ENCODE data around the gene SEMA3C. TPM values are rescaled to one million over a fixed set of nuclear protein-coding genes. Genes with fewer than 3 reads are reported as not detected.

The SEMA3C gene
- total RNA-seq, 6 experiments from 2014 or later, result 52.4 to 74.6 (median 61.4) TPM

DNA sequence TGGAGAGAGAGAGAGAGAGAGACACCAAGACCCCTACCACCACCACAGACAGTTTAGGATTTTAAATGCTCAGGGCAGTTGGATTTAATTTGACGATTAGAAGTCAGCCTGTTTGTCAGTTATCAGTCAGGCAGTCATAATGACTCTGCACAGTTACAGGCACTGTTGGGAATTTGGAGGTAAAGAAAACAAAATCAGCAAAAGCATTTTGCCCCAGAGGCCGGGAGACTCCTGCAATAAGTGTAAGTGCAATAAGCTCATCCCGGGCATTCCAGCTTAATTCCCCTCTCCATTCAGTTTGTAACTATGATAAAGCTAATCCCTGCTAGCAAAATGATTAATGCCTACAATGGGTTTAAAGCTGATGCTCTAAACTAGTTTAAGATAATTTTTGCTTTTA, 13.5 kb downstream of the SEMA3C start:
- Mint-ChIP-seq H3K36me3 (ENCODE audit: low read depth) (peaks cover 32% of the 10 kb centered on the region), H3K4me3 (no peak overlapping the region), H3K27ac (no peak overlapping the region), H3K27me3 (ENCODE audit: insufficient read depth) (no peaks in the 10 kb centered on the region), H3K4me1 (ENCODE audit: low read depth) (peaks cover 57% of the 10 kb centered on the region), H3K9me3 (no peaks in the 10 kb centered on the region)
- TF ChIP-seq, protein P1, sequence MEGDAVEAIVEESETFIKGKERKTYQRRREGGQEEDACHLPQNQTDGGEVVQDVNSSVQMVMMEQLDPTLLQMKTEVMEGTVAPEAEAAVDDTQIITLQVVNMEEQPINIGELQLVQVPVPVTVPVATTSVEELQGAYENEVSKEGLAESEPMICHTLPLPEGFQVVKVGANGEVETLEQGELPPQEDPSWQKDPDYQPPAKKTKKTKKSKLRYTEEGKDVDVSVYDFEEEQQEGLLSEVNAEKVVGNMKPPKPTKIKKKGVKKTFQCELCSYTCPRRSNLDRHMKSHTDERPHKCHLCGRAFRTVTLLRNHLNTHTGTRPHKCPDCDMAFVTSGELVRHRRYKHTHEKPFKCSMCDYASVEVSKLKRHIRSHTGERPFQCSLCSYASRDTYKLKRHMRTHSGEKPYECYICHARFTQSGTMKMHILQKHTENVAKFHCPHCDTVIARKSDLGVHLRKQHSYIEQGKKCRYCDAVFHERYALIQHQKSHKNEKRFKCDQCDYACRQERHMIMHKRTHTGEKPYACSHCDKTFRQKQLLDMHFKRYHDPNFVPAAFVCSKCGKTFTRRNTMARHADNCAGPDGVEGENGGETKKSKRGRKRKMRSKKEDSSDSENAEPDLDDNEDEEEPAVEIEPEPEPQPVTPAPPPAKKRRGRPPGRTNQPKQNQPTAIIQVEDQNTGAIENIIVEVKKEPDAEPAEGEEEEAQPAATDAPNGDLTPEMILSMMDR (IDR thresholded peaks at IDR 0.05), result no peak
- no peak for DNase-seq

DNA sequence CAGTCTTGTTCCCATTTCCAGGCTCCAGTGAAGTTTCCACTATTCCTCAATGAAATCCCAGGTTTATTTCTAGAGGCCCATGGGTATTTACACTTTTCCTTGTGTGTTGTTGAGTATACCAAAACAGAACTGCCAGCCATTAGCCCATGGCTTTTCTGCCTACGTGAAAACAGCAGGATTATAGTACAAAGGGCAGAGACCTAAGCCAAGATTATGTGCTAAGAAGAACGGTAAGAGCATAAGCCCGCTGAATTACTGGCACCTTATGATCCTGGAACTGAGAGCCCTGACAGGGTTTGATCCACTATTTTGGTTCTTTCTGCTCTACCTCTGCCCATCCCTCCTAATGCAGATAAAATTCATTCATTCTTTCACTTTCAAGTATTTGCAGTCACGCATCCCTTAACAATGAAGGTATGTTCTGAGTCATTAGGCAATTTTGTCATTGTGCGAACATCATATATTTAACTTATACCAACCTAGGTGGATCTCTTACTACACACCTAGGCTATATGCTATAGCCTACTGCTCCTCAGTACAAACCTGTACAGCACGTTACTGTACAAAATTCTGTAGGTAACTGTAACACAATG, 16.0 kb downstream of the SEMA3C start:
- TF ChIP-seq, protein P1 (IDR thresholded peaks at IDR 0.05), result no peak
- Mint-ChIP-seq H3K4me3 (no peak overlapping the region), H3K9me3 (no peaks in the 10 kb centered on the region), H3K27me3 (ENCODE audit: insufficient read depth) (no peaks in the 10 kb centered on the region), H3K27ac (no peak overlapping the region), H3K36me3 (ENCODE audit: low read depth) (peaks cover 26% of the 10 kb centered on the region), H3K4me1 (ENCODE audit: low read depth) (peaks cover 52% of the 10 kb centered on the region)
- no peak for DNase-seq

DNA sequence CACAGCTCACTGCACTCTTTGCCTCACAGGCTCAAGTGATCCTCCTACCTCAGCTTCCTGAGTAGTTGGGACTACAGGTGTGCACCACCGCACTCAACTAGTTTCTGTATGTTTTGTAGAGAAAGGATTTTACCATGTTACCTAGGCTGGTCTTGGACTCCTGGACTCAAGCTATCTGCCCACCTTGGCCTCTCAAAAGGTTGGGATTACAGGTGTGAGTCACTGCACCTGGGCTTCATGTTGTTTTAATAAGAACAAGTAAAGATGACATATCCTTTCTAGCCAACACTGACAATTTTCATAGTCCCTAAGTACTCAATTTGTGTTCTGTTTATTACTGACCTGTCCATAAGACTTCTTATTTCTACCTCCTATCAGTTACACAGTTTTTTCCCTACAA, 16.8 kb downstream of the SEMA3C start:
- Mint-ChIP-seq H3K36me3 (ENCODE audit: low read depth) (peaks cover 26% of the 10 kb centered on the region), H3K27ac (peak overlapping the region; percentile 67; the same call in 1 of the 2 replicates), H3K4me1 (ENCODE audit: low read depth) (peaks cover 51% of the 10 kb centered on the region), H3K27me3 (ENCODE audit: insufficient read depth) (no peaks in the 10 kb centered on the region), H3K9me3 (no peaks in the 10 kb centered on the region), H3K4me3 (no peak overlapping the region)
- DNase-seq, result no peak
- TF ChIP-seq, protein P1 (IDR thresholded peaks at IDR 0.05), result no peak

DNA sequence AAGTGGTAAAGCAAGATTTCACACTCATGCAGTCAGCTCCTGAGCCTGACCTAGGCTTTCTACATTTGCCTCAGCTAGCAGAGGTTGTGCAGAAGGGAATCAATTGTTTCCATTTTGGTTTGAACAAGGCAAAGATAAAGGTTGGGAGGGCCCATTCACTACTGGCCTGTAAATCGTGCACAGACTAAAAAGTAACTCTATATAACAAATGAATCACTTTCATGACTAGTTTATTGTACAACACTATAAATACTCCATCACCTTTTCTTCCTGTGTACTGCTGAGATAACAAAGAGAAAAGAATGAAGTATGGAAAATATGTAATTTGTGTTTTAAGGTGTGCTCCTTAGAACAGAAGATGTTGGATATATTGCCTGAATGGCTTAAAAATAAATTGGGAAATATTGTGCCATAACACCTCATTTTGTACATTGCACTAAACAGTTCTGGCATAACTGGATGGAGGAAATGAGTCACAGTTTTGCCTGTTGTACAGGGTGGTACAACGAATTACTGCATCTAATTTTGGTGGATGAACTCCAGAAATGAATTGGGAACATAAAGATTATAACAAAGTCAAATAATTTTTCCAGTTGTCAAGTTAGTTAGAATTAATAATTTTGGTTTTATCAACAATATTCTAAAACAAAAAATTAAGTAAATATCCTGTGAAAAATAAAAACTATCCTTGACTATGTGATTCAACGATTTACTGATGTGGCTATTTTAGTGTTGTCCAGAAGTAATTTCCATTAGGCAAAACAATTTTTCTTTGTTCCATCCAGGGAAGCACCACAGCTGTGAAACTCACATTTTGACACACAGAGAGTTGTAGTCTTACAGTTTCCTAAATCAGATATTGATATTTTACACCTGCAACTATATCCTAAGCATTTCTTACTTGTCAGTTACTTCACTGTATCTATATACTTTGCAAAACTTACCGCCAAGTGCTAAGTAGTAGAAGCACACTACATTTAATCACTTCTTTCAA, 18.0 kb downstream of the SEMA3C start:
- H3K27ac Mint-ChIP-seq, result peak overlapping the region; percentile 67
- no peaks in the 10 kb centered on the region for H3K9me3 Mint-ChIP-seq
- peaks cover 30% of the 10 kb centered on the region for H3K36me3 Mint-ChIP-seq (ENCODE audit: low read depth)
- TF ChIP-seq, protein P1 (IDR thresholded peaks at IDR 0.05), result no peak
- peak; percentile 57 for DNase-seq
- H3K4me1 Mint-ChIP-seq (ENCODE audit: low read depth), result peaks cover 54% of the 10 kb centered on the region
- peak overlapping the region; percentile 28 for H3K4me3 Mint-ChIP-seq
- no peaks in the 10 kb centered on the region for H3K27me3 Mint-ChIP-seq (ENCODE audit: insufficient read depth)

DNA sequence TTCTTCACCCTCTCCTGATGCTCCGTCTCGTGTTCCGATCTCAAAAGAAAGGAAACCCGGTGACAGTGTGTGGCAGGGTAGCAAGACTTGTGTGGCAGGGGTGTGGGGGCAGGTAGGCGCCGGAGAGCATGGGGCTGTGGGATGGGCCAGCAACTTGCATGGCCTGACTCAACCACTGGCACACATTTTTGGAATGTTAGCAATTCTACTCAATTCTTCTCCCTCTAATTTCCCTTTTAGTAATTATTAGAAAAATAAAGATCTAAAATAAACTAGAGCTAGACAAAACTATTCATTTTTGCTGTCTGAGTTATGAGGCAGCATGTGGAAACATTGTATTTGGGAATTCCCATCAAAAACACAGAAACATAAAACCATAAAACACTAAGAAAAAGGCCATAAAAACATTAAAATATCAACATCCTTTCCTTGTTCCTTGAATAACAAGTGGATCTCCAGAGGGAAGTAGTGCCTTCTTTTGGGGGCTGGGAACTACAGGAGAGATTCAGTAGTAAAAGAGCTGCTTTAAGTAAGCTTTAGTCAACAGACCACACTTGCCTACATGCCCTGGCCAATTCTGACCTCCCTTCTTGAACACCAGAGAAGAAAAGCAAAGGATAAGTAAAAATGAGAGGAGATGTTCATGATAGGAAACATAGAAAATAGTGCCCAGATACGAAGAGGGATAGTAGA, 21.8 kb downstream of the SEMA3C start:
- Mint-ChIP-seq H3K9me3 (no peaks in the 10 kb centered on the region), H3K4me3 (peak overlapping the region; percentile 47), H3K27ac (peak overlapping the region; percentile 77), H3K4me1 (ENCODE audit: low read depth) (peaks cover 66% of the 10 kb centered on the region), H3K36me3 (ENCODE audit: low read depth) (peaks cover 20% of the 10 kb centered on the region), H3K27me3 (ENCODE audit: insufficient read depth) (no peaks in the 10 kb centered on the region)
- peak; percentile 32 for DNase-seq
- TF ChIP-seq, protein P1 (IDR thresholded peaks at IDR 0.05), result no peak

All from HFFc6 (cell line).